Esophagus (tissue), 2 donors: ENCODE measurements around the gene KBTBD6. TPM values are rescaled to one million over a fixed set of nuclear protein-coding genes. Genes with fewer than 3 reads are reported as not detected.

Experiments used
- H3K27ac ChIP-seq, 2 donors: one replicate each; pipeline ENCODE4 v1.5.1; 2013; ENCODE audit warnings: low read depth in 2 of 2, mild to moderate bottlenecking in 2 of 2, inconsistent platforms in 1 of 2, low read length in 1 of 2, moderate library complexity in 1 of 2
- H3K27me3 ChIP-seq, 2 donors: one replicate each; pipeline ENCODE4 v1.6.1; 2013; ENCODE audit warnings: low read length in 2 of 2, control low read depth in 1 of 2, mild to moderate bottlenecking in 1 of 2; ENCODE audit not compliant: insufficient read depth in 2 of 2, control insufficient read depth in 1 of 2
- H3K36me3 ChIP-seq, 2 donors: one replicate each; pipeline ENCODE4 v1.6.1; 2013; ENCODE audit warnings: low read length in 1 of 2; ENCODE audit not compliant: control insufficient read depth in 2 of 2, insufficient read depth in 2 of 2
- H3K4me1 ChIP-seq, 2 donors: one replicate each; pipeline ENCODE4 v1.6.1; 2013; ENCODE audit warnings: low read length in 1 of 2; ENCODE audit not compliant: control insufficient read depth in 2 of 2, insufficient read depth in 2 of 2
- H3K4me3 ChIP-seq, 2 donors: one replicate each; pipeline ENCODE4 v1.5.1; 2013; ENCODE audit warnings: low read length in 2 of 2, mild to moderate bottlenecking in 2 of 2, low read depth in 1 of 2, moderate library complexity in 1 of 2
- H3K9me3 ChIP-seq, 2 donors: one replicate each; pipeline ENCODE4 v1.6.1; 2013; ENCODE audit warnings: mild to moderate bottlenecking in 2 of 2, low read depth in 1 of 2, low read length in 1 of 2, moderate library complexity in 1 of 2; ENCODE audit not compliant: control insufficient read depth in 2 of 2, insufficient read depth in 1 of 2
- WGBS, 2 donors: extraction: QIAGEN DNeasy Blood & Tissue Kit; methylation state at CpG; one replicate each; pipeline ENCODE4 v1.1.7; 2013; 5-methylcytosine and 5-hydroxymethylcytosine counted together
- polyA plus RNA-seq, 2 donors: library from polyadenylated mRNA; stranded (reverse); fragments of 200-250 nt; gene quantifications; one replicate each; pipeline ENCODE4 v1.2.3, GENCODE V29; 2013
- donor health status: healthy with polysubstance abuse.
- donor health status: Bipolar disorder and iron deficiency.

Gene KBTBD6
- polyA plus RNA-seq, 2 donors, result 1.2 to 1.5 TPM

DNA sequence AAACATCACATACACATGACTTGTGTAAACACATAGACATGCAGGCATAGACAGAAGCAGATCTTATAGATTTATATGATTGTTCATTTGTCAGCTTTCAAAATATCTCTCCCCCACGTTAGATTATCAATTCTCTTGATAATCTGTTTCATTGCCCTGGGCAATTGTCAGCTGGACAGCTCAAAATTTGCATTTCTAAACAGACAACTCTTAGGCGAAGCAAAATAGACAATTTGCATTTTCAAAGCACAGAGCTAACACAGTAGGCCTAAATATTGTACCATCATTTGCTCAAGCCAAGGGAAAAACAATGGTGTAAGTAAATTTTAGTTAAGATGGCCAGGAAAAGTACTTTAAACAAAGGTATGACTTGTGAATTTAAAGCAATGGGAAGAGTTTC lies 24.0 kb upstream of the KBTBD6 start:
- WGBS, 2 donors, result 62 to 66% methylated on average over 2 of the region's 2 CpGs
- Histone ChIP-seq H3K27ac (no peak overlapping the region), H3K4me1 (no peaks in the 10 kb centered on the region), H3K9me3 (no peaks in the 10 kb centered on the region), H3K36me3 (no peaks in the 10 kb centered on the region), H3K27me3 (no peaks in the 10 kb centered on the region), H3K4me3 (no peak overlapping the region)

DNA sequence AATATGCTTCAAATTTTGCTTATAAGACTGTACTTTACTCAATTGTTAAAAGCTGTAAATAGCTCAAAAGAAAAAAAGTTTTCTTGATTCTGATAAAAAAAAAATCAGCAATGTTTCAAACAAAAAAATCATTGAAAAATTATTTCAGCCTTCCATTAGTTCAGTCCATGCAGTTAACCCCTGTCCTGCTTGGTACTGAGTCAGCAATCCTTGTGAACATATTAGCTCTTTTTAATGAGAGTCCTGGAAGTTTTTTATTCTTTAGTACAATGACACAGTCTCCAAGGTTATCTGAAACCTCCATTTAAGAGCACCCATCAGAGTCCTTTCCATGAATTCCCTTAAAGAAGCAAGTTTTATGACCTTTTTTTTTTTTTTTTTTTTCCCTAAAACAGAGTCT lies 21.4 kb upstream of the KBTBD6 start:
- no peak overlapping the region for H3K27ac ChIP-seq
- no peak overlapping the region for H3K4me3 ChIP-seq
- H3K36me3 ChIP-seq, result no peaks in the 10 kb centered on the region
- no peaks in the 10 kb centered on the region for H3K4me1 ChIP-seq
- H3K27me3 ChIP-seq, result no peaks in the 10 kb centered on the region
- H3K9me3 ChIP-seq, result peaks cover 0 to 8% of the 10 kb centered on the region in 2 donors

DNA sequence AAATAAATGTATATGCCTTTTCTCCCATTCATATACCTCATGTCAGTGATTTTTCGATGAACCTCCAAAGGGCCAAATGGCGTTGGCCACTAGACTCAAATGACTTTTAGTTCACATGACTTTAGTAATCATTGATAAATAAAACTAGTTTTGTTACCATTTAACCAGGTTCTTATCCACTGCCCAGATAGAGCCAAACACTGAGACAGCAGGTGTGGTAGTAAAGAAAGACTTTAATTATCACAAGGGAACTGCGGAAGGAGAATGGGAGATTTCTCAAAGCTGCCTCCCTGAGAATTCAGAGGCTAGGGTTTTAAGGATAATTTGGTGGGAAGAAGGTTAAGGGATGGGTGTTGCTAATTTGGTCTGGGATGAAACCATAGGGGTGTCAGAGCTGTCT lies 19.4 kb upstream of the KBTBD6 start:
- WGBS, 2 donors, result 97 to 98% methylated on average over 3 of the region's 3 CpGs

DNA sequence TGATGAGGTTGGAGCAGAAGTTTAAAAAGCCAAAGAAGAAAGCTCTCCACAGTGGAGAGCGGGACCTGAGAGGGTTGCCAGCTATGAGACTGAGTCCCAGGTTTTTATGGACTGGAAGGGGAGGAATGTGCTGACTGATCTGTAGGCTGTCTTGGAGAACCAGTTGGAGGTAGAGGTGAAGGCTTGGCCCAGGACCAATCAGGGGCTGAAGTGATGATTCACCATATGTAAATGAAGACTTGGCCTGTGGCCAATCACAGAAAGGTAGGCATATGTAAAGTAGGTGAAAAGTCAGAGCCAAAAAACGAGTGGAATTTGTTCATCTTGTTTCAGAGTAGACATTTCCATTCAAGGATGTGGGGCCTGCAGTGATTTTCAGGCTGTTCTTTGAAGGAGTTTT lies 17.5 kb upstream of the KBTBD6 start:
- Histone ChIP-seq H3K27me3 (no peaks in the 10 kb centered on the region), H3K4me1 (no peaks in the 10 kb centered on the region), H3K36me3 (no peaks in the 10 kb centered on the region), H3K9me3 (peaks cover 0 to 16% of the 10 kb centered on the region in 2 donors), H3K27ac (no peak overlapping the region), H3K4me3 (no peak overlapping the region)
- WGBS, 2 donors, result 72 to 81% methylated on average over 2 of the region's 2 CpGs

More for the DNA sequence above, 19.4 kb upstream of the KBTBD6 start:
- Histone ChIP-seq H3K27me3 (no peaks in the 10 kb centered on the region), H3K4me1 (no peaks in the 10 kb centered on the region), H3K27ac (no peak overlapping the region), H3K4me3 (no peak overlapping the region), H3K36me3 (no peaks in the 10 kb centered on the region), H3K9me3 (peaks cover 0 to 13% of the 10 kb centered on the region in 2 donors)

DNA sequence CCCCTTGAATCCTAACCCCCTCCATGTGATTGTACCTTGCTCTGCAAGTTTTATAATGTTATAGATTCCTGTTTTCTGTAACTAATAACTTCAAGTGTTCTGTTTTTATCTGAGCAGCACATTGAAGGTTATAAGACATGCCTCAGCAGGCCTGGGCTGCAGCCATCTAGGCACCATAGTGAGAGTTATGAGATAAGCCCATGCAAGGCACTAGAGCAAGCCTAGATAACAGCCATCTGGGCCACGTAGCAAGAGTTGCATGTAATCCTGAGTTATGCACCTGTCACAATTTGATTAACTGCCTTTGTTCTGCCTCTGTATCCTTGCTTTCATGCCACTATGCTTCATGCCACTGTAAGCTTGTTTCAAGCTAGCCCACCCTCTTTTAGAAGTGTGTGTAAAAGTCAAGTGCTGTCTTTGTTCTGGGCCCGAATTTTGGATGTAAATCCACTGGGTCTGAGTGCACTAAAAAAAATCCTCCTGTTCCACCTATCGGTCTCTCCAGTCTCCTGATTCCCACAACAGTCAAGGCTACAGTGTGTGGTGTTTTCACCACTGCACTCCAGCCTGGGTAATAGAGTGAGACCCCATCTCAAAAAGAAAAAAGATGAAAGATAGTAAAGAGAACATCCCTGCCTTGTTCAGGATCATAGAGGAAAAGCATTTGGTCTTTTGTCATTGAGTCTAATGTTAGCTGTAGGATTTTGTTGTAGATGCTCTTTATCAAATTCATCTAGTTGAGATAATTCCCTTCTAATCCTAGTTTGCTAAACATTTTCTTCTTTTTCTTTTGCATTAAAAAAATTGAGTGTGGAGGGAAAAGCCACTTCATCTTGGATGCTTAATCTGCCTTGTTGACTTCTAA lies 16.0 kb upstream of the KBTBD6 start:
- Histone ChIP-seq H3K27ac (no peak overlapping the region), H3K9me3 (peaks cover 0 to 16% of the 10 kb centered on the region in 2 donors), H3K27me3 (no peaks in the 10 kb centered on the region), H3K4me1 (no peaks in the 10 kb centered on the region), H3K4me3 (no peak overlapping the region), H3K36me3 (no peaks in the 10 kb centered on the region)
- WGBS, 2 donors, result 84 to 86% methylated on average over 3 of the region's 3 CpGs

DNA sequence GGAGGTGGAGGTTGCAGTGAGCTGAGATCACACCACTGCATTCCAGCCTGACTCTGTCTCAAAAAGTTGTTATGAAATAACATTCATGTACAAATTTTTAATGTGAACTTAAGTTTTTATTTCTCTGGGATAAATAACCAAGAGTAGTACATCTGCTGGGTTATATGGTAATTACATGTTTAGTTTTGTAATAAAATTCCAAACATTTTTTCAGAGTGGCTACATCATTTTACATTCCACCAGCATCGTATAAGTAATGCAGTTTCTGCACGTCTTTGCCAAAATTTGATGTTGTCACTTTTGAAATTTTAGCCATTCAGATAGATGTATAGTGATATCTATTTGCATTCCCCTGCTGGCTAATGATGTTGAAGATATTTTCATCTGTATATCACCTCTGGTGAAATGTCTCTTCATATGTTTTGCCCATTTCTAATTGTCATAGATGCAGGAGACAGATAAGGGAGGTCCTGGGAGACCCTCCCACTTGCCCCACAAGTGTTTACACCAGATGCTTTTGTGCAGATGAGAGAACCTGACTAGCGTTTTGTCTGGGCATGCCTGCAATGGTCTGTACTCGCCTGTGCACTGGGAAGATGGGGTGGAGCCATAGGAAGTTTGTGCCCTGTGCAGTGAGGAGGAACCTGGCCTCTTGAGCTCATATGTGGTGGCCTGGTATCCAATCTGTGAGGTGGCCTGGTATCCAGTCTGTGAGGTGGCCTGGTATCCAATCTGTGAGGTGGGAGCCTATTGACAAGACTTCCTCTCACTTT lies 12.7 kb upstream of the KBTBD6 start:
- Histone ChIP-seq H3K9me3 (peaks cover 0 to 16% of the 10 kb centered on the region in 2 donors), H3K4me1 (no peaks in the 10 kb centered on the region), H3K27ac (no peak overlapping the region), H3K36me3 (no peaks in the 10 kb centered on the region), H3K4me3 (no peak overlapping the region), H3K27me3 (no peaks in the 10 kb centered on the region)
- WGBS, 2 donors, result 78 to 82% methylated on average over 4 of the region's 4 CpGs

DNA sequence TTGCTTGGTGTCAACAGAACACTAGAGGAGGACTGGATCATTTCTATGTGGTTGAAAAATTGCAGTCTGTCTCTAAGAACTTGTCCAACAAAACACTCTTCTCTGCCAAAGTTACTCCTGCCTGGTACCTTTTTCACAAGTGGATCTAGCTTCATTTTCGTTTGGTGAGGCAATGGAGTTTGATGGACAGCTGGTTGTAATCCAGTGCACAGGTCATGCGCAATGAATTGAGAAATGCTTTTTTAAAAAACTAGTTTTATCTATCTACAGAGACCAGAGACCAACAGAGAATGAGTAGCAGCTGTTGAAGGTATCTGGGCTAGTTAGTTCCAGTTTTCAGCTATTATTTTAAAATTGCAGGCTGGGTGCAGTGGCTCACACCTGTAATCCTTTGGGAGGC lies 12.0 kb upstream of the KBTBD6 start:
- Histone ChIP-seq H3K9me3 (peaks cover 0 to 11% of the 10 kb centered on the region in 2 donors), H3K27me3 (no peaks in the 10 kb centered on the region), H3K27ac (no peak overlapping the region), H3K4me1 (no peaks in the 10 kb centered on the region), H3K4me3 (no peak overlapping the region), H3K36me3 (no peaks in the 10 kb centered on the region)
- WGBS, 2 donors, result 70 to 75% methylated on average over 2 of the region's 2 CpGs

DNA sequence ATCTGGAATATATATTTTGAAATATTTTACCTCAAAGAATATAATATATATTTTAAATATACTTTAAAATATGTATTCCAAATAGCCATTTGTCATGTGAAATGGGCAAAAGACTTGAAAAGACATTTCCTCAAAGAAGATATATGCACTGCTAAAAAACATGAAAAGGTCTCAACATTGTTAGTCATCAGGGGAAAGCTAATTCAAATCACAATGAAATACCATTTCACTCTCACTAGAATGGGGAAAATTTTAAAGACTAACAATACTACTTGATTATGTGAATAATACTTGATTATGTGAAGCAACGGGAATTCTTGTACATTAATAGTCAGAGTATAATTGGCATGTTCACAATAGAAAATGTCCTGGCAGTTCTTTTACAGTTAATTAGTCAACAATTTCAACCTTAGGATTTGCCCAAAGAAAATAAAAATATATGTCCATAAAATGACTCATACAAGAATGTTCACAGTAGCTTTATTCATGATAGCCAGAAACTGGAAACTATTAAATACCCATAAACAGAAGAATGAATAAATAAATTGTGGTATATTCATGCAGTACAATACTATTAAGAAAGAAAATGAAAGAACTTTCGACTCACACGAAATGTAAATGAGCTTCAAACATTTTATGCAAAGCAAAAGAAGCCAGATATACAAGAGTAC lies 6.8 kb upstream of the KBTBD6 start:
- no peaks in the 10 kb centered on the region for H3K4me1 ChIP-seq
- WGBS, 2 donors, result 58 to 59% methylated on average over 3 of the region's 3 CpGs
- H3K36me3 ChIP-seq, result no peaks in the 10 kb centered on the region
- no peak overlapping the region for H3K27ac ChIP-seq
- H3K9me3 ChIP-seq, result no peaks in the 10 kb centered on the region
- H3K4me3 ChIP-seq, result no peak overlapping the region
- H3K27me3 ChIP-seq, result no peaks in the 10 kb centered on the region

DNA sequence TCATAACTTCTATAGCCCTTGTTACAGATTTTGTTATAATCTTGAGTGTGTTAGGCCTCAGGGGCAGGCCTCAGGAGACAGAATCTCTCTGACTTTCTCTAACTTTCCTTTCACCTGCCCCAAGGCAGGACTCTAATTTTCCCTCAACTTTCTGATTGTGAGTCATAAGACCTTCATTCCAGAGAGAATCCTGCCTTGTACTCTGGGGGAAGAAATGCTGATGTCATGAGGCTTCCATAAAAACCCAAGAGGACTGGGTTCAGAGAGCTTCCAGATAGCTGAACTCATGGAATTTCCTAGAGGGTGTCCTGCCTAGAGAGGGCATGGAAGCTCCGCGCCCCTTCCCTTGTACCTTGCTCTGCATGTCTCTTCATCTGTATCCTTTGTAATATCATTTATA lies 5.3 kb upstream of the KBTBD6 start:
- no peaks in the 10 kb centered on the region for H3K4me1 ChIP-seq
- no peaks in the 10 kb centered on the region for H3K36me3 ChIP-seq
- no peaks in the 10 kb centered on the region for H3K9me3 ChIP-seq
- no peak overlapping the region for H3K4me3 ChIP-seq
- WGBS, 2 donors, result 96 to 97% methylated on average over 2 of the region's 2 CpGs
- H3K27ac ChIP-seq, result no peak overlapping the region
- H3K27me3 ChIP-seq, result no peaks in the 10 kb centered on the region
